NOMO-1 treated with dmso at 0.1 percent for 144 hours (cell line): ENCODE data around the gene CPZ.
"Not testable (repeated sequence)": the region's sequence is repeated elsewhere in the genome, so short reads cannot be mapped to it uniquely, and the experiment has no call there.

ENCODE experiments used
- DNase-seq: peaks from one replicate; lab custom pipeline; 2025; ENCODE audit not compliant: unreplicated experiment; lab: John Stamatoyannopoulos, UW

CPZ gene

GRCh38 chr4:8608714-8609391, 16.3 kb downstream of the CPZ start:
- no peak for DNase-seq

- no peak for DNase-seq
Observed at GRCh38 chr4:8609406-8609805, 16.8 kb downstream of the CPZ start.

GRCh38 chr4:8609824-8610350, 17.3 kb downstream of the CPZ start:
- DNase-seq = no peak

- no peak for DNase-seq
Observed at GRCh38 chr4:8610858-8611616, 18.5 kb downstream of the CPZ start.

GRCh38 chr4:8612646-8613045, 20.1 kb downstream of the CPZ start:
- DNase-seq = no peak

- DNase-seq = no peak
Observed at GRCh38 chr4:8613421-8614364, 21.1 kb downstream of the CPZ start.

- DNase-seq = no peak
Observed at GRCh38 chr4:8614365-8615193, 22.0 kb downstream of the CPZ start.

- DNase-seq = no peak
Observed at GRCh38 chr4:8615366-8615765, 22.8 kb downstream of the CPZ start.

GRCh38 chr4:8615921-8616787, 23.6 kb downstream of the CPZ start:
- no peak for DNase-seq

GRCh38 chr4:8616831-8617230, 24.3 kb downstream of the CPZ start:
- no peak for DNase-seq

GRCh38 chr4:8617486-8618040, 25.0 kb downstream of the CPZ start:
- no peak for DNase-seq

GRCh38 chr4:8618421-8618820, 25.9 kb downstream of the CPZ start:
- no peak for DNase-seq

- no peak for DNase-seq
Observed at GRCh38 chr4:8618961-8619720, 26.6 kb downstream of the CPZ start.

GRCh38 chr4:8621135-8621534, 28.6 kb downstream of the CPZ start:
- not testable (repeated sequence) for DNase-seq

GRCh38 chr4:8624601-8625272, 32.2 kb downstream of the CPZ start:
- DNase-seq = not testable (repeated sequence)

GRCh38 chr4:8630240-8630905, 37.8 kb downstream of the CPZ start:
- DNase-seq = not testable (repeated sequence)

- DNase-seq = not testable (repeated sequence)
Observed at GRCh38 chr4:8631896-8632295, 39.3 kb downstream of the CPZ start.
